RWPE1 (cell line): ENCODE measurements around the gene ERBB4.
A peak's percentile ranks its signal among the peaks of the same experiment; 100 is the strongest.
"Not testable (repeated sequence)": the region's sequence is repeated elsewhere in the genome, so short reads cannot be mapped to it uniquely, and the experiment has no call there.

ENCODE experiments used
- CTCF ChIA-PET: fragments of 350-600 bp; sonication (Branson Sonifier 250); formaldehyde crosslinking; extraction: SDS; loops from one replicate; lab custom pipeline; 2021; lab: Yijun Ruan, JAX
- POLR2A ChIA-PET: fragments of 400-600 bp; formaldehyde crosslinking; extraction: SDS; loops from one replicate; lab custom pipeline; 2020; ENCODE audit warnings: antibody characterized with exemption; ENCODE audit not compliant: low non-redundant PET; lab: Yijun Ruan, JAX
- DNase-seq: peaks from one replicate; pipeline ENCODE4 v3.0.0; 2012; ENCODE audit warnings: low spot score
- H3K27ac ChIP-seq: fragments of 450-650 bp; 2 replicates; pipeline ENCODE4 v1.5.1; 2017
- CTCF ChIP-seq: fragments of 450-650 bp; conservative IDR thresholded peaks from 2 replicates; pipeline ENCODE4 v1.5.1; 2017; ENCODE audit warnings: low read depth, mild to moderate bottlenecking

ERBB4 gene

GRCh38 chr2:212254339-212254738 lies 284.3 kb downstream of the ERBB4 start:
- ChIA-PET POLR2A (no interaction called here), CTCF (no interaction called here)
- DNase-seq = no peak
- TF ChIP-seq CTCF = no peak
- H3K27ac ChIP-seq = no peak overlapping the region

DNA sequence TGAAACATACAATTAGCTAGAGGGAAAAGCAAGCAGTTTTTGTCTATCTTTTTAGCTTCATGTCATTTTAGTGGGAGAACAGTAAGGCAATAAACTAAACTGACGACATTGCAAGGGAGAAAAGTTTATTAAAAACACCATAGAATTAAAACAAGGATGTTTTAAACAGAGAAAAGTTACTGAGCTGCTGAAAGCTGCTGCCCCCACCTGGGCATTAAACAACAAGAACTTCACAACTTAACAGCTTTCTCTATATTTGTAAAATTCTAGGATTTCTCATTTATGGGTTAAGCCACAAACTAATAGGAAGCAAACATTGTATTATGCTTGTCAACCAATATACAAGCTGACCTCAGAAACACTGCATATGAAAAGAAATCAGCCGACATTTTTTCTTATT lies 289.2 kb downstream of the ERBB4 start:
- POLR2A ChIA-PET = no interaction called here
- TF ChIP-seq CTCF = peak; percentile 14; the same call in 1 of the 2 replicates
- H3K27ac ChIP-seq = no peak overlapping the region
- CTCF ChIA-PET = interaction anchor here (0.6 to 1.7 kb wide), 6 partner anchors 43 to 789 kb away, joined by 3 to 4 read pairs (median 3); no protein-coding TSS in a partner anchor
- DNase-seq = peak; percentile 4

DNA sequence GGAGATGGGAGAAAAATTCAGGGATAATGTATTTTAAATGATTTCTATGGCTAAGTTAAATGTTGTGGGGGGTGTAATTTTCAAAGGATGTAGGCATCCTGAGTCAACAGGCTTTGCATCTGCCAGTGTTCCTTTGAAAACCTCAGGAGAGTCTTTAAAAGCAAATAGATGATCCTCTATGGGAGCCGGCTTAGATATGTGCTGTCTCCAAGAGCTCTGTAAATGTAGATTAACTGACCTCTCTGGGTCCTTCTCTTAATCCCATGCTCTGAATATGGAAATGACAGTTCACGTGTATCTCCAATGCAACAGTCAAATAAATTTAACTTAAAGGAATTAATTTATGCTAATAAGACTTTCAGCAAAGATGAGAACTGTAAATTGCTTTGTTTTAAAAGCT lies 292.7 kb downstream of the ERBB4 start:
- ChIA-PET CTCF (no interaction called here), POLR2A (no interaction called here)
- TF ChIP-seq CTCF = no peak
- H3K27ac ChIP-seq = no peak overlapping the region
- DNase-seq = no peak

DNA sequence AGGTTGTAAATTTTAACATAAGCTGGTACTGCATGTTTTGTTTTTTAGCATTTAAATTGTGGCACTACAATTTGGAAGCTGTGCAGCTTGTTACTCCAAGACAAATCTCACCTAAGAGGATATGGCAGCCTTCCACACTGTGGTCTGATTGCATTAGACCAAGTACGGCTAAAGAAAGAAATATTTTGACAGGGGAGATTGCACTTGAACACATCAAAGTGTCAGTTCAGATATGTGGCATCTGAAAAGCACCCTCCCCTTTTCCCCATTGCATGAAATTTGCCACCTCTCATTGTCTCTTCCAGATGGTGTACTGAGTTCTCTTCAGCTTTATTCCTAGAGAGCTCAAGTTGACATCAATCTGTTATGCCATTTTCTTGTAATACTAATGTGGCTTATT lies 295.9 kb downstream of the ERBB4 start:
- POLR2A ChIA-PET = no interaction called here
- H3K27ac ChIP-seq = no peak overlapping the region
- TF ChIP-seq CTCF = no peak
- CTCF ChIA-PET = interaction anchor here (1.0 kb wide), 1 partner anchor 65 kb away, joined by 3 read pairs; no protein-coding TSS in a partner anchor
- DNase-seq = no peak

DNA sequence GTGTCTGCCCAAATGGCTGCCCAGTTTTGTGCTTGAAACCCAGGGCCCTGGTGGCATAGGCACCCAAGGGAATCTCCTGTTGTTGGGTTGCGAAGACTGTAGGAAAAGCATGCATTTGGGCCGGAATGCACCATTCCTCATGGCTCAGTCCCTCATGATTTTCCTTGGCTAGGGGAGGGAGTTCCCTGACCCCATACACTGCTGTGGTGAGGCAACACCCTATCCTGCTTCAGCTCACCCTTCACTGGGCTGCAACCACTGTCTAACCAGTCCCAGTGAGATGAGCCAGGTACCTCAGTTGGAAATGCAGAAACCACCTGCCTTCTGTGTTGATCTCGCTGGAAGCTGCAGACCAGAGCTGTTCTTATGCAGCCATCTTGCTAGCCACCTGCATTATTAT lies 300.4 kb downstream of the ERBB4 start:
- DNase-seq, H3K27ac ChIP-seq, POLR2A ChIA-PET: not testable (repeated sequence)
- CTCF ChIA-PET = interaction anchor here (0.6 kb wide), 1 partner anchor 409 kb away, joined by 4 read pairs; no protein-coding TSS in a partner anchor

DNA sequence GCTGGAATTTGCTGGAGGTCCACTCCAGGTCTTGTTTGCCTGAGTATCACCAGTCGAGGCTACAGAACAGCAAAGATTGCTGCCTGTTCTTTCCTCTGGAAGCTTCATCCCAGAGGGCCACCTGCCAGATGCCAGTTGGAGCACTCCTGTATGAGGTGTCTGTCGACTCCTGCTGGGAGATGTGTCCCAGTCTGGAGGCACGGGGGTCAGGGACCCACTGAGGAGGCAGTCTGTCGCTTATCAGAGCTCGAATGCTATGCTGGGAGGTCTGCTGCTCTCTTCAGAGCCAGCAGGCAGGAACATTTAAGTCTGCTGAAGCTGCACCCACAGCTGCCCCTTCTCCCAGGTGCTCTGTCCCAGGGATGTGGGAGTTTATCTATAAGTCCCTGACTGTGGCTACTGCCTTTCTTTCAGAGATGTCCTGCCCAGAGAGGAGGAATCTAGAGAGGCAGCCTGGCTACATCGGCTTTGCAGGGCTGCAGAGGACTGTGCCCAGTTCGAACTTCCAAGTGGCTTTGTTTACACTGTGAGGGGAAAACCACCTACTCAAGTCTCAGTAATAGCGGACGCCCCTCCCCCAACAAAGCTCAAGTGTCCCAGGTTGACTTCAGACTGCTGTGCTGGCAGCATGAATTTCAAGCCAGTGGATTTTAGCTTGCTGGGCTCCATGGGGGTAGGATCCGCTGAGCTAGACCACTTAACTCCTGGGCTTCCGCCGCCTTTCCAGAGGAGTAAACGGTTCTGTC lies 301.1 kb downstream of the ERBB4 start:
- CTCF ChIA-PET = interaction anchor here (0.6 kb wide), 1 partner anchor 711 kb away, joined by 4 read pairs; no protein-coding TSS in a partner anchor
- DNase-seq = no peak
- H3K27ac ChIP-seq = no peak overlapping the region
- POLR2A ChIA-PET = no interaction called here
- TF ChIP-seq CTCF = no peak

DNA sequence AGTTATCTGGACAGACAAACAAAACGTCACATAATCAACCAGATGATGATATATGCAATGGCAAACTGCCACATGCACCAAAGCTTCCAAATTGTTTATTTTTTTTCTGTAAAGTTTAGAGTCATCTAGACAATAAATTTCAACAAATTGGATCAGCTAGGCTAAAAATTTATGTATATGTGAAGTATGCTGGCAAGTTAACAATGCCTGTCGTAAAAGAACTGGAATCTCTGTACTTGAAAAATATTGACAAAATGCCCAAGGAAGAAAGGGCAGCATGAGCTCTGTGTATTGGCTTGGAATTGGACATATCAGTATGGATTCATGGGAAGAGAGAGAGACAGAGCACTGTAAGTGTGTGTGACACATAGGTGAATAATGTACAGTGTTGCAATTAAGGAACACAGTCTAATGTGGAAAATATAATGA lies 309.8 kb downstream of the ERBB4 start:
- POLR2A ChIA-PET = no interaction called here
- peak; percentile 2 for DNase-seq
- CTCF ChIA-PET = interaction anchor here (0.7 kb wide), 1 partner anchor 362 kb away, joined by 3 read pairs; no protein-coding TSS in a partner anchor
- no peak overlapping the region for H3K27ac ChIP-seq
- no peak for TF ChIP-seq CTCF
